GM19397 (cell line): ENCODE results near the gene ABCC10.
"Not testable (repeated sequence)": the region's sequence is repeated elsewhere in the genome, so short reads cannot be mapped to it uniquely, and the experiment has no call there.

ENCODE experiments used
- ATAC-seq: cut with Tn5 transposase; IDR thresholded peaks from one replicate; pipeline ENCODE4 v1.9.1; 2021; ENCODE audit warnings: mild to moderate bottlenecking, moderate library complexity; ENCODE audit not compliant: unreplicated experiment

Gene ABCC10

DNA sequence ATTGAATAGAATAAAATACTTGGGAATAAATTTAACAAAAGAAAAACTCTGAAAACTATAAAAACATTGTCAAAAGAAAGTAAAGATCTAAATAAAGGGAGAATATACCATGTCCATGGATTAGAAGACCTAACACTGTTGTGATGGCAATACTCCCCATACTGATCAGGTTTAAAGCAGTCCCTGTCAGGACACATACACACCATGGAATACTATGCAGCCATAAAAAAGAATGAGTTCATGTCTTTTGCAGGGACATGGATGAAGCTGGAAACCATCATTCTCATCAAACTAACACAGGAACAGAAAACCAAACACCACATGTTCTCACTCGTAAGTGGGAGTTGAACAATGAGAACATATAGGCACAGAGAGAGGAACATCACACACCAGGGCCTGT lies 16.6 kb upstream of the ABCC10 start:
- ATAC-seq: not testable (repeated sequence)

- no peak for ATAC-seq
Measured at GRCh38 chr6:43412541-43412940, 14.8 kb upstream of the ABCC10 start.

DNA sequence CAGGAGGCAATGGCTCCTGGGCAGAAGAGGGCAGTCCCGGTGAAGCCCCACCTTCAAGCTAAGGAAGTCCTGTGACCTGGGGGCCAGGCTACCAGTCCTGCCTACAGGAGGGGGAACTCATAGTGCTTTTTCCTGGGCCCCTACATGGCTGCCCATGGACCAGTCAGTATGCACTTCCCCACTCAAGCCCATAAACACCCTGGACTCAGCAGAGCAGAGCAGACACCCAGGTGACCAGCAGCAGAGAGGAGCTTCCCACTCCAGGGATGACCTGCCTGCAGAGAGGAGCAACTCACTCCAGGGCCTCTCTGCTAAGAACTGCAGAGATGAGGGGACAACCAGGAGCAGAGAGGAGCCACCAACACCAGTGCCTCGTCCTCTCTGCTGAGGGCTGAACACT lies 14.3 kb upstream of the ABCC10 start:
- ATAC-seq: no peak

GRCh38 chr6:43415275-43415674 lies 12.1 kb upstream of the ABCC10 start:
- ATAC-seq: not testable (repeated sequence)

DNA sequence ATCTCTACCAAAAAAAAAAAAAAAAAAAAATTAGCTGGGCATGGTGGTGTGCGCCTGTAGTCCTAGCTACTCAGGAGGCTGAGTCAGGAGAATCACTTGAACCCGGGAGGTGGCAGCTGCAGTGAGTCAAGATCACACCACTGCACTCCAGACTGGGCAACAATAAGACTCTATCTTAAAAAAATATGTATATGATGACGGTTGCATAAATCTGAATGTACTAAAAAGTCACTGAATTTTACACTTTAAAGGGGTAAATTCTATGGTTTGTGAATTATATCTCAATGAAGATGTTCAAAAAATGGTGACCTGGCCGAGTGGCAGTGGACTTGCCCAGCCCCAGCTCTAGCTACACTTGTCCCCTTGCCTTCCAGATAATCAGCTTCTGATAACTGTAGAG lies 10.4 kb upstream of the ABCC10 start:
- ATAC-seq: no peak

DNA sequence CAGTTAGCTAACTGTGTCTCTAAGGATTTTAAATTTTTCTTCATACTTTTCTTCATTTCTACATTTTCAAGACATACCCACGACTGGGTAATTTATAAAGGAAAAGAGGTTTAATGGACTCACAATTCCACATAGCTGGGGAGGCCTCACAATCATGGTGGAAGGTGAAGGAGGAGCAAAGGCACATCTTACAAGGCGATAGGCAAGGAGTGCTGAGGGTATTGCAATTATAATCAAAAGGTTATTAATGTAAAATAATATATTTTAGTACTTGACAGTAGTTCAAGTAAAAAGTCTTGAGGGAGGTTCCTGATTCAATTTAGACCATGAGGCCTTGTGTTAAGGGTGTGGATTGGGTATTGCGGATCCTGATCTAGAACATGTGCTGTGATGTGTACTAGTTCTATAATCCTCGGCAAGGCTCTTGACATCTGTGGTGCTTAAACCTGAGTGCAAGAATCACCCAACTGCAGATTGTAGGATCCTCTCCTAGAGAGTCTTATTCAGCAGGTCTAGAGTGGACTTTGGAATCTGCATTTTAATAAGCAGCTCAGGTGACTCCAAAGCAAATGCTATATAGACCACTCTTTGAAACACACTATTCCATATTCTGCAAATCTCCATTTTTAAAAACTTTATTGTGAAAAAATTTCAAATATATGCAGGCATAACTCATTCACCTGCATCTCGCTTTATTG lies 7.2 kb upstream of the ABCC10 start:
- no peak for ATAC-seq

- ATAC-seq: no peak
Measured at GRCh38 chr6:43421831-43422230, 5.5 kb upstream of the ABCC10 start.

GRCh38 chr6:43425083-43425482 lies 2.3 kb upstream of the ABCC10 start:
- not testable (repeated sequence) for ATAC-seq

DNA sequence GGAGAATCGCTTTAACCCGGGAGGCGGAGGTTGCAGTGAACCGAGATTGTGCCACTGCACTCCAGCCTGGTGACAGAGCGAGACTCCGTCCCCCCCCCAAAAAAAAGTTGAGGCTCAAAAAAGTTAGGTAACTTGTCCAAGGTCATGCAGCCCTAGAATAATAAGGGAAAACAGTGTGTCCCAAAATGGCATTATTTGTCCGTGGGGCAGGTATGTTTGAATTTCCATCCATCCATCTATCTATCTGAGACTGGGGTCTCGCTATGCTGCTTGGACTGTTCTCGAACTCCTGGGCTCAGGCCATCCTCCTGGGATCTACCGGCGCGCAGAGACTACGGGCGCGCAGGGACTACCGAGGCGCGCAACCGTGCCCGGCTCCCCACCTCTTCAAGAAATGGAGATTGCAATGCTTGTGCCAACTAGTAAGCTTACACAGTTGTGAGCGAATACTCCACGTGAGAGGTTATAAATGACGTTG lies 374 bp upstream of the ABCC10 start:
- no peak for ATAC-seq

DNA sequence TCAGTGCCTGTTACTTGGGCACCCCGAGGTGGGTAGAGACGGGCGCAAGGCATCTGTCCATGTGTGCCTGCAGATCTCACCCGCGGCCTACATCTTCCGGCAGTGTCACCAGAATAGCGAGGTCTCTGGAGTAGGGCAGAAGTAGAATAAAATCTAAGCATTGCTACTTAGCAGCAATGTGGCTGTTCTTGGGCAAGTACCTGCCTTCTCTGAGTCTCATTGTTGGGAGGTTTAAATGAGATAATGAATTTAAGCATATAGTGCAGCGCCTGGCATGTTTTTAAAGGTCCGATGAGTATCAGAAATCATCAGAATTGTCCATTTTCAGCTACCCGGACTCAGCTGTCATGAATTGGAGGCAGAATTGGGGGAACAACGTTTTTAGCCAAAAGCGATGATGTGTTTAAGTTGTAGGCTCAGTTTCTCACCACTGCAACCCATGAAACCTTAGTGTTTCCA lies 800 bp downstream of the ABCC10 start:
- ATAC-seq: no peak

DNA sequence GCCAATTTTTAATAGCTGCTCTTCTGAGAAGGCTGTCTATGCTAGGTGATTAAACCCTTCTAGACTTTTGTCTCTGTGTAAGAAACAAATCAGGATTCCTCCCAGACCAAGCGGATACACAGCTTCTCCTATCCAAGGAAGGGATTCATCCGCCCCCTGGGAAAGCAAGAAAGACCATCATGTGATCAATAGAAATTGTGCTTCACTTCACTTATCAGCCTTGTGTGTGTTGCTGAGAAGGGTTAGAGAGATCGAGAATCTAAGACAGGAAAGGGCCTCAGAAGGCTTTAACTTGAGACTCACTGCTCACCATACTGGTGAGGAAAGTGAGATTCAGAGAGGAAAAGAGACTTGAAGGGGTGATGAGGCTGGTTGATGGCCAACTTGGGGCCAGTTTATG lies 1.5 kb downstream of the ABCC10 start:
- ATAC-seq: no peak

DNA sequence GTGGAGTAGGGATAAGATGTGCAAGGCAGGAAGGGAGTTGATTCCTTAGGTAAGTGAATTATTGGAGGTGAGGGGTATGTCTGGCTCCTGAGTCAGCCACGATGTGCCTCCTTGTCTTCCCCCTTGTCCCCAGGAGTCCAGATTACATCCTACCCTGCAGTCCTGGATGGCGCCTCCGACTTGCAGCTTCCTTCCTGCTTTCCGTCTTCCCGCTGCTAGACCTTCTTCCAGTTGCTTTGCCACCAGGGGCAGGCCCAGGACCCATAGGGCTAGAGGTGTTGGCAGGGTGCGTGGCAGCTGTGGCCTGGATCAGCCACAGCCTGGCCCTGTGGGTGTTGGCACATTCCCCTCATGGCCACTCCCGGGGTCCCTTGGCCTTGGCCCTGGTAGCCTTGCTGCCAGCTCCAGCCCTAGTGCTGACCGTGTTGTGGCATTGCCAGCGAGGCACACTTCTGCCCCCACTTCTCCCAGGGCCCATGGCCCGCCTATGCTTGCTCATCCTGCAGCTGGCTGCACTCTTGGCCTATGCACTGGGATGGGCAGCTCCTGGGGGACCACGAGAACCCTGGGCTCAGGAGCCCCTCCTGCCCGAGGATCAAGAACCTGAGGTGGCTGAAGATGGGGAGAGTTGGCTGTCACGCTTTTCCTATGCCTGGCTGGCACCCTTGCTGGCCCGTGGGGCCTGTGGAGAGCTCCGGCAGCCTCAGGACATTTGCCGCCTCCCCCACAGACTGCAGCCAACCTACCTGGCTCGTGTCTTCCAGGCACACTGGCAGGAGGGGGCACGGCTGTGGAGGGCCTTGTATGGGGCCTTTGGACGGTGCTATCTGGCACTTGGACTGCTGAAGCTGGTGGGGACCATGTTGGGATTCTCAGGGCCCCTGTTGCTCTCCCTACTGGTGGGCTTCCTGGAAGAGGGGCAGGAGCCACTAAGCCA lies 4.9 kb downstream of the ABCC10 start:
- no peak for ATAC-seq

- ATAC-seq: no peak
Measured at GRCh38 chr6:43433148-43433547, 5.8 kb downstream of the ABCC10 start.

GRCh38 chr6:43434001-43434840 lies 6.9 kb downstream of the ABCC10 start:
- ATAC-seq: no peak

DNA sequence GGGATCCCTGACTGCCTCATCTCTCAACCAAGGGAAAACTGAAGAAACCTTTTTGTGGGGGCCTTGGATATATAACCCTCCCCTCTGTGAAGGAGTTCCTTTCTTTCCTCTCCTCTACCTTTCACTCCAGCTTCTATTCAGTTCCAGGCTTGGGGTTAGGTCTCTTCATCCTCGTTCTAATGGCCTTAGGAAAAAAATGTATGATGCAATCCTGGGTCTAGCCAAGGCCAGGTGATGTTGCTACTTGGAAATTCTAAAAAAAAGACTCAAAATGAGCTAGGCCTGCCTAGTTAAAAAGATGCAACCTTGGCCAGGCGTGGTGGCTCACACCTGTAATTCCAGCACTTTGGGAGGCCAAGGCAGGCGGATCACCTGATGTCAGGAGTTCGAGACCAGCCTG lies 7.6 kb downstream of the ABCC10 start:
- no peak for ATAC-seq

DNA sequence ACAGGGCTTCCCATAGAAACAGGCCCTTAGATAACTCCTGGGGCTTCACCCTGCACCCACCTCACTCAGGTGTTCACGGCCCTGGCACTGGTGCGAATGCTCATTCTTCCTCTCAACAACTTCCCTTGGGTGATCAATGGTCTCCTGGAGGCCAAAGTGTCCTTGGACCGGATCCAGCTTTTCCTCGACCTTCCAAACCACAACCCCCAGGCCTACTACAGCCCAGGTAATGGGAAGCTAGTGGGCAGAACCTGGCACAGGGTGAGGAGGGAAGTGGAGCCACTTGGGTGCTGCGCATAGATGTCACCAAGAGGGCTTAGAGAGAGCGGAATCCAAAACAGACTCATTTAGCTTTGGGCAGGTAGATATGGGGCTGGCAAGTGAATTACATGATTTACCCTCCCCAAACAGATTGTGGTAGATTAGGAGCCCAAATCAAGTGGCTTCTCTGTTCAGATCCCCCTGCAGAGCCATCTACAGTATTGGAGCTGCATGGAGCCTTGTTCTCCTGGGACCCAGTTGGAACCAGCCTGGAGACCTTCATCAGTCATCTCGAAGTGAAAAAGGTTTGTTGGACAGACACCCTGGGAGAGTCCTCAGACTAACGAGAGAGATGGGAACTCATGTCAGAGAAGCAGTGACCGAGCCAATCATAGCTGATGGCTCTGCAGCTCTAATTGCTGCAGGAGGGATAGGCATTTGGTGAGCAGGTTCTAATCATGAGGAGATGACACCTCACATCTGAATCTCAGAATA lies 8.5 kb downstream of the ABCC10 start:
- ATAC-seq: no peak

DNA sequence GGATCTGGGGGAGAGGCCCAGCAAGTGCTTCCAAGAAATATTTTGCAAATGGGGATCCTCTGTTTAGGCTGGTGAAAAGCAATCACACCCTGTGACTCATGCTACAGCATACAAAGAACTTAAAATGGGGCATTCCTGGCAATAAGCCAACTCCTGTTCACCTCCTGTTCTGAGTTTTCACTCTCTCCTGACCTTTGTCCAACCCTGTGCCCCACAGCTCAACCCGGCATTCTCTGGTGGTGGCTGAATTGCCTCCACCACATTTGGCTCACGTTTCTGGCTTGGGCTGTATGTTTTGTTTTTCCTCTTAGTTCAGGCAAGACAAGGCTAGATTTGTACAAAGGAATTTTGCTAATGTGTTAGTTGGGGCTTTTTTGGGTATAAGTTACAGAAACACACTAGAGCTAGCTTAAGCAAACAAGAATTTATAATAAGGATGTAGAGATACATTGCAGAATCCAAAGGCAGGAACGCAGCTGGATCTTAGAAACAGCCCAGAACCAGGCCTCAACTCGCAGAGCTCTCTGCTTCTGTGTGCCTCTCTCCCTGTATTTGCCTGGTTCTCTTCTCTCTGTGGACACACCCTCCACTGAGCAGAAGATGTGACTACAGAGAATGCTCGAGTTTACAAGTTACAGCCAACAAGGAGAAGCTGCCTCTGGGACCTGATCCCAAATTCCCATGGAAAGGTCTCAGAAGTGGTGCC lies 9.4 kb downstream of the ABCC10 start:
- ATAC-seq: no peak

- ATAC-seq: no peak
Measured at GRCh38 chr6:43437700-43438099, 10.4 kb downstream of the ABCC10 start.

- no peak for ATAC-seq
Measured at GRCh38 chr6:43442935-43443334, 15.6 kb downstream of the ABCC10 start.

GRCh38 chr6:43444036-43444435 lies 16.7 kb downstream of the ABCC10 start:
- no peak for ATAC-seq
